ENCODE results near the gene SGF29.
A peak's percentile ranks its signal among the peaks of the same experiment; 100 is the strongest.
"Not testable (repeated sequence)": the region's sequence is repeated elsewhere in the genome, so short reads cannot be mapped to it uniquely, and the experiment has no call there.

SGF29 gene

GRCh38 chr16:28595451-28595850, 41.7 kb downstream of the SGF29 start:
- not testable (repeated sequence) for DNase-seq, H3K4me3 Mint-ChIP-seq, H3K9me3 Mint-ChIP-seq, ATAC-seq, H3K27me3 Mint-ChIP-seq
- Mint-ChIP-seq H3K4me1 (peaks cover 30% of the 10 kb centered on the region), H3K27ac (peak overlapping the region in 1 of 2 donors; percentile 71)

GRCh38 chr16:28596115-28596630, 42.5 kb downstream of the SGF29 start:
- ATAC-seq (no peak), DNase-seq (no peak)
- Mint-ChIP-seq H3K9me3 (no peaks in the 10 kb centered on the region), H3K4me3 (no peak overlapping the region), H3K27me3 (no peaks in the 10 kb centered on the region), H3K4me1 (peaks cover 30% of the 10 kb centered on the region), H3K27ac (no peak overlapping the region)

- Mint-ChIP-seq H3K27ac (no peak within 1 kb of the TSS), H3K27me3 (no peaks in the 10 kb centered on the region), H3K4me3 (peak within 1 kb of the TSS in 1 of 2 donors; percentile 5), H3K9me3 (no peaks in the 10 kb centered on the region), H3K4me1 (peaks cover 30% of the 10 kb centered on the region)
- ATAC-seq (no peak), DNase-seq (no peak)
Observed at GRCh38 chr16:28596840-28597691, 43.3 kb downstream of the SGF29 start, which contains the start of gene SULT1A2. Gene SULT1A2 (minus strand): TSS chr16:28597050. CDS start chr16:28595930, 1,120 bp downstream.

GRCh38 chr16:28597692-28598261, 44.1 kb downstream of the SGF29 start:
- ATAC-seq (no peak), DNase-seq (no peak)
- Mint-ChIP-seq H3K27ac (peak overlapping the region in 1 of 2 donors; percentile 45), H3K9me3 (no peaks in the 10 kb centered on the region), H3K27me3 (no peaks in the 10 kb centered on the region), H3K4me1 (peaks cover 30% of the 10 kb centered on the region), H3K4me3 (no peak overlapping the region)

DNA sequence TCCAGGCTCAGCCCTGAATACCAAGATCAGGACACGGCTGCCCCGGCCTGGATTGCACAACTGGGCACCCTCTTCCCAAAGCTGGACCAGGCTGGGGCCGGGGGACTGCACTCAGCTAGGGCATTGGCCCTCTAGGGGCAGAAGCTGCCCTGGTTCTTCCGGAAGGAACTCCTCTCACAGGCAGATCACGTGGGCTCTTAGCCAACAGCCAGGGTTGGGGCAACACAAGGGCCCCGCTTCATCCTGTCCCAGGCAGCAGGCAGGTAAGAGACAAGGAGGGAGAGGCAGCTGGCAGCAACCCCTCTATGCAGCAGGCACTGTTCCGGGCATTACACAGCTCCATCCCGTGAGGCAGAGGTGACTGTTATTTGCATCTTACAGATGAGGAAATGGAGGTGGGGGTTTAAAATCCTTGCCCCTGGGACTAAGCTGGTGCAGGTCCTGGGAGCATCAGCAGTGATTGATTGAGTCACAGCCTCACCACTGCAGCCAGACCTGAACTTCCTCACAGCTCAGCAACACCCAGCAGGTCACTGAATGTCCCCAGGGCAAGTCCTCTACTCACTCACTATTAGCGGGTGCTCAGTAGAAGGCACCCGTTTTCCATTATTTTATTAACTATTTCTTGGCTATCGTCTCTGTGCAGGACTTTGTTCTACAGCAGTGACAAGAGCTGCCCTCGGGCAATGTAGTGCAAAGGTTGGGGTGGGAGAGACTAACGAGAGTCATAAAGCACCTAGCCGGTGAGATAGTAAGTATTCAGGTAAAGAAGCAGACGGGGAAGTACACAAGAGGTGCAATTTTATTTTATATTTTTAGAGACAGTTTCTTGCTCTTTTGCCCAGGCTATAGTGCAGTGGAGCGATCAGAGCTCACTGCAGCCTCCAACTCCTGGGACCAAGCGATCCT, 45.9 kb downstream of the SGF29 start:
- peak; percentile 93 for ATAC-seq
- H3K9me3 Mint-ChIP-seq, H3K27me3 Mint-ChIP-seq, H3K4me3 Mint-ChIP-seq, DNase-seq, H3K27ac Mint-ChIP-seq: not testable (repeated sequence)
- peaks cover 23% of the 10 kb centered on the region for H3K4me1 Mint-ChIP-seq

DNA sequence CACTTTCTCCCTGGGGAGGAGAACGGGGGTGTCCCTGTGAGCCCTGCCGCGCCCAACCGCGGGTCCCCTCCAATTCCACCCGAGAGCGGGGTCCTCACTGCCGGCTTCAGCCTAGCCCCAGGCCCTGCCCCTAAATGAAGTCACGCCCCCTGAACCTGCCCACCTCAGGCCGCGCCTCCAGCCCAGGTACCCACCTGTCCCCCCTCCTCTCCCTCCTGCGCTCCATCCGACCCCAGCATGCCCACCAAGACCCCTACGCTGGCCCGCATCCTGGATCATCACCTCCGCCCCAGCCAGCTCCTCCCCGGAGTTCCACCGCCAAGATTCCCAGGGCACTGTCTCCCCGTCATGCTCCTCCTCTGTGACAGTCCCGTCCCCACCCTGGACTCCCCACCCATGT, 47.2 kb downstream of the SGF29 start:
- H3K4me3 Mint-ChIP-seq, H3K27ac Mint-ChIP-seq, DNase-seq, H3K9me3 Mint-ChIP-seq, H3K27me3 Mint-ChIP-seq: not testable (repeated sequence)
- peaks cover 22% of the 10 kb centered on the region for H3K4me1 Mint-ChIP-seq
- peak; percentile 2 for ATAC-seq

GRCh38 chr16:28601589-28601988, 47.9 kb downstream of the SGF29 start:
- H3K27ac Mint-ChIP-seq, DNase-seq, H3K9me3 Mint-ChIP-seq, ATAC-seq, H3K27me3 Mint-ChIP-seq: not testable (repeated sequence)
- Mint-ChIP-seq H3K4me3 (peak overlapping the region; percentile 26 to 44), H3K4me1 (peaks cover 16% of the 10 kb centered on the region)

DNA sequence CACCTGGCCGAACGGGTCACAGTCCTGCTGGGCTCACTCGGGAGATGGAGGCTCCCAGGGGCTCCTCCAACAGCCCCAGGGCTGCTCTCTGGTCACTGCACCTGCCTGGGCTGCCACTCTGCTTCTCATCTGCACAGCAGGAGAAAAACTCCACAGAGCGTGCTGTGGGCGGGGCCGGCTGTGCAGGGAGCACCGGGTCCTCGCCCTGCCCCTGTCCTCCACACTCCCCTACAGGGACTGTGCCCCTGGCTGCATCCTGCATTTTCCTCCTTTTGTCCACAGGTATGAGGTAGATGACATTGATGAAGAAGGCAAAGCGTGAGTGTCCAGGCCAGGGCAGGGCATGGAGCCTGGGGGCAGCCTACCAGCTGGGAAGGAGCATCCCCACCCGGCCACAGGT, 48.3 kb downstream of the SGF29 start:
- not testable (repeated sequence) for DNase-seq, H3K9me3 Mint-ChIP-seq, H3K4me3 Mint-ChIP-seq, H3K27me3 Mint-ChIP-seq, ATAC-seq, H3K27ac Mint-ChIP-seq
- H3K4me1 Mint-ChIP-seq: peaks cover 12% of the 10 kb centered on the region

GRCh38 chr16:28602529-28602928, 48.8 kb downstream of the SGF29 start:
- ATAC-seq (no peak), DNase-seq (no peak)
- H3K27ac Mint-ChIP-seq: no peak overlapping the region
- no peak overlapping the region for H3K4me3 Mint-ChIP-seq
- H3K4me1 Mint-ChIP-seq: peaks cover 7% of the 10 kb centered on the region
- no peaks in the 10 kb centered on the region for H3K27me3 Mint-ChIP-seq
- H3K9me3 Mint-ChIP-seq: no peaks in the 10 kb centered on the region

- no peak overlapping the region for H3K27ac Mint-ChIP-seq
- no peak for DNase-seq
Observed at GRCh38 chr16:28603381-28604185, 49.9 kb downstream of the SGF29 start.

DNA sequence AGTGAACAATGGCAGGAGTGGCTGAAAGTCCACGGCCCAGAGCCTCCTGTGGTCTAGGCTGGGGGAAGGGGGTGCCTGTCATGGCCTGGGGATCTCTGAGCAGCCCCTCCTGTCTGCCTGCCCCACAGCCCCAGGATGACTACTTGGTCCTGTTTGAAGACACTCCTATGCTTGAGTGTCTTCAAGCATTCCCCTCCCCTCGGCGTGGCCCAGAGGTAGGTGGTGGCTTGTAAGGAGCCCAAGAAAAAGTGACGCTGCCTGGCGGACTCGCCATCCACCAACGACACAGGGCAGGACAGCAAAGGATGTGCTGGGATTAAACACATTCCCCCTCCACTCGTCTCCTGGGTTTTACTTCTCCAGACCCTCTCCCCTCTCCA, 50.5 kb downstream of the SGF29 start:
- Mint-ChIP-seq H3K4me1 (peaks cover 3% of the 10 kb centered on the region), H3K9me3 (no peaks in the 10 kb centered on the region), H3K4me3 (no peak overlapping the region), H3K27ac (no peak overlapping the region), H3K27me3 (no peaks in the 10 kb centered on the region)
- DNase-seq (no peak), ATAC-seq (no peak)

More at GRCh38 chr16:28603381-28604185, 49.9 kb downstream of the SGF29 start:
- Mint-ChIP-seq H3K4me1 (no peaks in the 10 kb centered on the region), H3K27me3 (no peaks in the 10 kb centered on the region), H3K4me3 (no peak overlapping the region), H3K9me3 (no peaks in the 10 kb centered on the region)
- ATAC-seq: no peak

- DNase-seq: no peak
- H3K4me1 Mint-ChIP-seq: peaks cover 24% of the 10 kb centered on the region
Observed at GRCh38 chr16:28606291-28607115, 52.8 kb downstream of the SGF29 start.

GRCh38 chr16:28607116-28607623, 53.5 kb downstream of the SGF29 start:
- no peak overlapping the region for H3K4me3 Mint-ChIP-seq
- no peaks in the 10 kb centered on the region for H3K9me3 Mint-ChIP-seq
- peaks cover 24% of the 10 kb centered on the region for H3K4me1 Mint-ChIP-seq
- DNase-seq: no peak
- no peaks in the 10 kb centered on the region for H3K27me3 Mint-ChIP-seq
- no peak overlapping the region for H3K27ac Mint-ChIP-seq
- no peak for ATAC-seq

More at GRCh38 chr16:28606291-28607115, 52.8 kb downstream of the SGF29 start:
- Mint-ChIP-seq H3K27ac (no peak overlapping the region), H3K27me3 (no peaks in the 10 kb centered on the region), H3K4me3 (no peak overlapping the region), H3K9me3 (no peaks in the 10 kb centered on the region)
- no peak for ATAC-seq

Data from stimulated activated naive CD8-positive, alpha-beta T cell treated with anti-CD3 and anti-CD28 coated beads, Interleukin-15, amount 100 ng/mL, for 72 hours (primary cell).